ENCODE results near the gene CCNL2. TPM values are rescaled to one million over a fixed set of nuclear protein-coding genes. Genes with fewer than 3 reads are reported as not detected.
A peak's percentile ranks its signal among the peaks of the same experiment; 100 is the strongest.

Gene CCNL2
- total and polyA plus RNA-seq, 2 experiments from 2014 or later, result 115 to 146 TPM

DNA sequence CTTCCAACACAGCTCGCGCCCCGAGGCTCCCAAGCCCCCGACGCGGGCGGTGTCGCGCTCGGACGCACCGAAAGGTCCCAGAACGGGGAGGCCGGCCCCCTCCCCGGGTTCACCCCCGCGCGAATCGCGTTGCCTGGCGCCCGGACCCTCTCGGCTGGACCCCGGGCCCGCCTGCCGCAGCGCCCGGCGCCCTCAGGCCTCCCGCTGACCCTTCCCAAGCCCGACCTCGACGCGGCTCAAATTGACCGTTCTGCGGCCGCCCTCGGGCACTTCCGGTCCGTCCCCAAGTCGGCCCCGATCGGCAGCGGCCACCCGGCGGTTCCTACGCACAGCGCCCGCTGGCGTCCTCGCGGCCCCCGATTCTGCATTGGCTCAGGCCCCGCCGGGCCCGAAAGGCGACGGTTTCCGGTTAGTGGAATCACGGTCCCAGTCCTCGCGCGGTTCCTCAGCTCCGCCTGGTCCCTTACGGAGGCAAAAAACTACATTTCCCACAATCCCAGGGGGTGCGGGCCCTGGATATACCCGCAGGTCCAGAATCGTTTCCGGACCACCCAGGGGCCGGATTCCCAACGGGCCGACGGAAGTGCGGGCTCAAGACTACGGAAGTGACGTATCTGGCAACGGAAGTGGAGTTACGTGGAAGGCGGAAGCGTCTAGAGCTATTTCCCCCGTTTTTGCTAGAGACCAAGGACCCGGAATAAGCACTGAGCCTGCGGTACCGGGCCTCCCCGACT is 24.0 kb downstream of the CCNL2 start, which contains the start of gene AURKAIP1 (continued):
- TF ChIP-seq STAT1 (IDR thresholded peaks at IDR 0.05; ENCODE audit: unreplicated experiment), result peak; percentile 52
- no peak for TF ChIP-seq JUNB (IDR thresholded peaks at IDR 0.05; ENCODE audit: unreplicated experiment)
- no peak for TF ChIP-seq EZH2 (IDR thresholded peaks at IDR 0.05; ENCODE audit: low read depth, unreplicated experiment)
- TF ChIP-seq, protein P1, sequence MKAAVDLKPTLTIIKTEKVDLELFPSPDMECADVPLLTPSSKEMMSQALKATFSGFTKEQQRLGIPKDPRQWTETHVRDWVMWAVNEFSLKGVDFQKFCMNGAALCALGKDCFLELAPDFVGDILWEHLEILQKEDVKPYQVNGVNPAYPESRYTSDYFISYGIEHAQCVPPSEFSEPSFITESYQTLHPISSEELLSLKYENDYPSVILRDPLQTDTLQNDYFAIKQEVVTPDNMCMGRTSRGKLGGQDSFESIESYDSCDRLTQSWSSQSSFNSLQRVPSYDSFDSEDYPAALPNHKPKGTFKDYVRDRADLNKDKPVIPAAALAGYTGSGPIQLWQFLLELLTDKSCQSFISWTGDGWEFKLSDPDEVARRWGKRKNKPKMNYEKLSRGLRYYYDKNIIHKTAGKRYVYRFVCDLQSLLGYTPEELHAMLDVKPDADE (IDR thresholded peaks at IDR 0.05), result peak; percentile 96

GRCh38 chr1:1374589-1374928 is 24.6 kb downstream of the CCNL2 start:
- ATAC-seq (no peak; the same call in 2 of the 3 replicates), DNase-seq (ENCODE audit: low spot score) (peak; percentile 40)
- Mint-ChIP-seq H3K4me1 (peaks cover 7% of the 10 kb centered on the region), H3K4me3 (peak overlapping the region; percentile 90), H3K9me3 (no peaks in the 10 kb centered on the region; the same call in 2 of the 3 replicates), H3K27me3 (ENCODE audit: insufficient read depth, low read depth, poor library complexity) (peaks cover 5% of the 10 kb centered on the region), H3K36me3 (ENCODE audit: low read depth) (peaks cover 9% of the 10 kb centered on the region; the same call in 2 of the 3 replicates), H3K27ac (peak overlapping the region; percentile 62)
- TF ChIP-seq CREB1 (CRISPR knock-in tag; IDR thresholded peaks at IDR 0.05; ENCODE audit: low read depth) (no peak), JUNB (IDR thresholded peaks at IDR 0.05; ENCODE audit: unreplicated experiment) (no peak)
- TF ChIP-seq, protein P2, sequence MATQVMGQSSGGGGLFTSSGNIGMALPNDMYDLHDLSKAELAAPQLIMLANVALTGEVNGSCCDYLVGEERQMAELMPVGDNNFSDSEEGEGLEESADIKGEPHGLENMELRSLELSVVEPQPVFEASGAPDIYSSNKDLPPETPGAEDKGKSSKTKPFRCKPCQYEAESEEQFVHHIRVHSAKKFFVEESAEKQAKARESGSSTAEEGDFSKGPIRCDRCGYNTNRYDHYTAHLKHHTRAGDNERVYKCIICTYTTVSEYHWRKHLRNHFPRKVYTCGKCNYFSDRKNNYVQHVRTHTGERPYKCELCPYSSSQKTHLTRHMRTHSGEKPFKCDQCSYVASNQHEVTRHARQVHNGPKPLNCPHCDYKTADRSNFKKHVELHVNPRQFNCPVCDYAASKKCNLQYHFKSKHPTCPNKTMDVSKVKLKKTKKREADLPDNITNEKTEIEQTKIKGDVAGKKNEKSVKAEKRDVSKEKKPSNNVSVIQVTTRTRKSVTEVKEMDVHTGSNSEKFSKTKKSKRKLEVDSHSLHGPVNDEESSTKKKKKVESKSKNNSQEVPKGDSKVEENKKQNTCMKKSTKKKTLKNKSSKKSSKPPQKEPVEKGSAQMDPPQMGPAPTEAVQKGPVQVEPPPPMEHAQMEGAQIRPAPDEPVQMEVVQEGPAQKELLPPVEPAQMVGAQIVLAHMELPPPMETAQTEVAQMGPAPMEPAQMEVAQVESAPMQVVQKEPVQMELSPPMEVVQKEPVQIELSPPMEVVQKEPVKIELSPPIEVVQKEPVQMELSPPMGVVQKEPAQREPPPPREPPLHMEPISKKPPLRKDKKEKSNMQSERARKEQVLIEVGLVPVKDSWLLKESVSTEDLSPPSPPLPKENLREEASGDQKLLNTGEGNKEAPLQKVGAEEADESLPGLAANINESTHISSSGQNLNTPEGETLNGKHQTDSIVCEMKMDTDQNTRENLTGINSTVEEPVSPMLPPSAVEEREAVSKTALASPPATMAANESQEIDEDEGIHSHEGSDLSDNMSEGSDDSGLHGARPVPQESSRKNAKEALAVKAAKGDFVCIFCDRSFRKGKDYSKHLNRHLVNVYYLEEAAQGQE (IDR thresholded peaks at IDR 0.05; ENCODE audit: unreplicated experiment), result no peak
- H2AFZ ChIP-seq, result no peak overlapping the region
- peak overlapping the region; percentile 70; the same call in 1 of the 2 replicates for H3K27ac ChIP-seq (ENCODE audit: low read depth)
- H3F3A ChIP-seq (replicated peaks; ENCODE audit: low read depth), result peaks cover 19% of the 10 kb centered on the region
- peak overlapping the region; percentile 88 for H3K4me2 ChIP-seq
- no peaks in the 10 kb centered on the region for H3K9me2 ChIP-seq (ENCODE audit: insufficient read depth)
- H3K36me3 ChIP-seq (ENCODE audit: insufficient read depth), result no peaks in the 10 kb centered on the region
- peaks cover 21% of the 10 kb centered on the region for H3K79me2 ChIP-seq (replicated peaks; ENCODE audit: insufficient read depth)
- H3K4me3 ChIP-seq, result peak overlapping the region; percentile 96
- peaks cover 9% of the 10 kb centered on the region for H3K4me1 ChIP-seq (ENCODE audit: insufficient read depth)
- peaks cover 12% of the 10 kb centered on the region for H4K20me1 ChIP-seq (replicated peaks; ENCODE audit: insufficient read depth)
- H3K27me3 ChIP-seq (ENCODE audit: insufficient read depth), result no peaks in the 10 kb centered on the region
